MCF 10A (cell line): ENCODE measurements around the gene ITPKA. TPM values are rescaled to one million over a fixed set of nuclear protein-coding genes. Genes with fewer than 3 reads are reported as not detected.

ENCODE experiments used
- BruUV-seq: library from RNA; stranded (reverse); fragments of 400-500 nt; replicated peaks from 2 replicates; lab custom pipeline; 2021; lab: Mats Ljungman, UMichigan
- CTCF ChIA-PET: fragments of 300-600 bp; sonication (Branson Sonifier 250); formaldehyde crosslinking; extraction: SDS; loops from one replicate; lab custom pipeline; 2021; ENCODE audit warnings: antibody characterized with exemption, inconsistent platforms; lab: Yijun Ruan, JAX
- POLR2A ChIA-PET: fragments of 300-600, 350-650 bp; sonication (Branson Sonifier 250); formaldehyde crosslinking; extraction: SDS; loops from one replicate; lab custom pipeline; 2020; ENCODE audit warnings: antibody characterized with exemption, inconsistent platforms; lab: Yijun Ruan, JAX
- DNase-seq: peaks from one replicate; pipeline ENCODE4 v3.0.0-alpha.2; 2018; ENCODE audit not compliant: unreplicated experiment
- H3K27ac Mint-ChIP-seq: one replicate; pipeline ENCODE4 v1.8.0; 2022; ENCODE audit warnings: mild to moderate bottlenecking, low read depth, mixed read lengths; ENCODE audit not compliant: unreplicated experiment
- H3K27me3 Mint-ChIP-seq: one replicate; pipeline ENCODE4 v1.8.0; 2022; ENCODE audit warnings: mixed read lengths; ENCODE audit not compliant: insufficient read depth, unreplicated experiment
- H3K36me3 Mint-ChIP-seq: one replicate; pipeline ENCODE4 v1.8.0; 2022; ENCODE audit warnings: mild to moderate bottlenecking, moderate library complexity, mixed read lengths; ENCODE audit not compliant: insufficient read depth, unreplicated experiment
- H3K4me1 Mint-ChIP-seq: one replicate; pipeline ENCODE4 v1.8.0; 2022; ENCODE audit warnings: mixed read lengths; ENCODE audit not compliant: insufficient read depth, unreplicated experiment
- H3K4me3 Mint-ChIP-seq: one replicate; pipeline ENCODE4 v1.8.0; 2022; ENCODE audit warnings: mild to moderate bottlenecking, moderate library complexity, mixed read lengths; ENCODE audit not compliant: unreplicated experiment
- H3K9me3 Mint-ChIP-seq: one replicate; pipeline ENCODE4 v1.8.0; 2022; ENCODE audit warnings: mixed read lengths; ENCODE audit not compliant: unreplicated experiment
- intact Hi-C: fragments of 100-400 bp; cut with micrococcal nuclease; formaldehyde crosslinking; loops from 2 replicates; pipeline ENCODE4 v1.14.1; 2022
- total RNA-seq: library from RNA; stranded (reverse); gene quantifications from 2 replicates; pipeline ENCODE4 v1.2.3, GENCODE V29; 2022
- TF ChIP-seq, protein P1 (sequence below): fragments of 200-600 bp; IDR thresholded peaks from one replicate; pipeline ENCODE4 v1.8.0; 2022; ENCODE audit warnings: antibody characterized with exemption, mild to moderate bottlenecking; ENCODE audit not compliant: unreplicated experiment

Gene ITPKA
- total RNA-seq, 1 experiment from 2014 or later: 13.5 TPM

DNA sequence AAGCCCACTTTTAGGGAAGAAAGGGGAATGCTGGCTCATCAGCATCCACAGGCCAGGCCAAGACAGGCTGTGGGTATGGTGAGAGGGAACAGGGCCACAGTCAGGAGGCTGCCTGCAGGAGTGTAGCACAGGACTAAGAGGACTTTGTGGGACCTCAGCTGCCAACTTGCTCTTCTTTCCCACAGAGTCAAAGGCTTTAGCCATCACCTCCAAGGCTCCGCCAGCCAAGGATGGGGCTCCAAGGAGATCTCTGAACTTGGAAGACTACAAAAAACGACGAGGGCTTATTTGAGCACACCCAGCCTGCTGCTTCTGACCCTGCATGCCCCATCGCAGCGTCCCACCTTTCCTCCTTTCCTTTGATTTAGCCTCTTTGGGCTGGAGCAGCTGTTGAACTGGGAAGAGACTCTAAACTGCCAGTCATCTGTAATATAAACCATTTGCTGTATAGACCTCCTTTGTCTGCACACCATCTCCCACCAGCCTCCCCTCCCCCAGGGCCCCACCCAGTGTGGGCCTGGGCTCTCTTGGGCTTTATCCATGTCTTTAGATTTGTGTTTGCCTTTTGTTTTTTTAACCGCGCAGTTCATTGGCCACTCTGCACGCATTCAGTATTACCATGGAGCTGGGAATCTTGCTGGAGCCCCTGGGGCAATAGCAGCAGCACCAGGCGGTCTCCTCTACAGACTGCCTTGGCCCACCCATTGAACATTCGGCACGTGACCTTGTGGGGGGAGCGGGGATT lies 13.1 kb upstream of the ITPKA start:
- Mint-ChIP-seq H3K4me1 (peaks cover 23% of the 10 kb centered on the region), H3K27ac (no peak overlapping the region), H3K9me3 (no peaks in the 10 kb centered on the region), H3K4me3 (no peak overlapping the region), H3K36me3 (peaks cover 88% of the 10 kb centered on the region), H3K27me3 (no peaks in the 10 kb centered on the region)
- no peak for DNase-seq
- ChIA-PET POLR2A (no interaction called here), CTCF (interaction anchor here (0.8 to 1.0 kb wide), 3 partner anchors 15 to 44 kb away, joined by 3 to 6 read pairs (median 3); no protein-coding TSS in a partner anchor)
- BruUV-seq: no TSS peak
- TF ChIP-seq, protein P1, sequence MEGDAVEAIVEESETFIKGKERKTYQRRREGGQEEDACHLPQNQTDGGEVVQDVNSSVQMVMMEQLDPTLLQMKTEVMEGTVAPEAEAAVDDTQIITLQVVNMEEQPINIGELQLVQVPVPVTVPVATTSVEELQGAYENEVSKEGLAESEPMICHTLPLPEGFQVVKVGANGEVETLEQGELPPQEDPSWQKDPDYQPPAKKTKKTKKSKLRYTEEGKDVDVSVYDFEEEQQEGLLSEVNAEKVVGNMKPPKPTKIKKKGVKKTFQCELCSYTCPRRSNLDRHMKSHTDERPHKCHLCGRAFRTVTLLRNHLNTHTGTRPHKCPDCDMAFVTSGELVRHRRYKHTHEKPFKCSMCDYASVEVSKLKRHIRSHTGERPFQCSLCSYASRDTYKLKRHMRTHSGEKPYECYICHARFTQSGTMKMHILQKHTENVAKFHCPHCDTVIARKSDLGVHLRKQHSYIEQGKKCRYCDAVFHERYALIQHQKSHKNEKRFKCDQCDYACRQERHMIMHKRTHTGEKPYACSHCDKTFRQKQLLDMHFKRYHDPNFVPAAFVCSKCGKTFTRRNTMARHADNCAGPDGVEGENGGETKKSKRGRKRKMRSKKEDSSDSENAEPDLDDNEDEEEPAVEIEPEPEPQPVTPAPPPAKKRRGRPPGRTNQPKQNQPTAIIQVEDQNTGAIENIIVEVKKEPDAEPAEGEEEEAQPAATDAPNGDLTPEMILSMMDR: no peak
- intact Hi-C loops: no loop called here

DNA sequence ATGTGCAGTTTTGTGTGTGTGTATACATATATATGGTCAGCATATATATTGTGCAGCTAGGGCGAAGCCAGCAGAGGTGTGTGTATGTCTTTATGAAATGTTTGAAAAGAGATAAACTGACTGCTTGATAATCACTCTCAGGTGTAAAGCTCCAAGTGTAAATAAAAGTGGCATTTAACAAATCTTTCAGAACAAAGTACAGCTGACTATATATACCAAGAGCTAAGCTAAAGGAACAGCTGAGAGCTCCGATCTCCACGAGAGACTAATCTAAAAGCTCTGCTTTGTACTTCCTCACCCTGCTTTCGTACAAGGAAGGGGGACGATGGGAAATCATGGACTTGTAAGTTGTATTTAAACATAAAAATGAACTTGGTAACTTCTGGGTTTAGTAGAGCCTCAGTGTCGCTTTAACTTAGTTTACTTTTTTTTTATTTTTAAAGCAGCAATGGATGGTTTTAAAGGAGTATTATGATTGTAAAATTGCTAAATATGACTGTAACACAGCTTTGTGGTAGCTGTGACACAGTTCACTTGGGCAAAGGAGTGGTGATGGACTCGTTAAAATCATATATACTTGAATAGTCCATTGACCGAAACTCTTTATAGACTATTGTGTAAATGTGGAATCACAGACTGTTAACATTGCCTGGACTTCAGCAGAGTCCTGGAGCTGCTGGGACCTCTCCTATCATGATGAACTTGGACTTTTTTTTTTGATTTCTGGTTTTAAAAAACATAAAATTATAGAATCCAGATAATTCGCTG lies 11.4 kb upstream of the ITPKA start:
- Mint-ChIP-seq H3K36me3 (peaks cover 79% of the 10 kb centered on the region), H3K27me3 (no peaks in the 10 kb centered on the region), H3K27ac (no peak overlapping the region), H3K9me3 (no peaks in the 10 kb centered on the region), H3K4me1 (peaks cover 8% of the 10 kb centered on the region), H3K4me3 (no peak overlapping the region)
- ChIA-PET POLR2A (interaction anchor here (0.7 to 1.1 kb wide), 2 partner anchors 8 to 807 kb away, joined by 3 read pairs; no protein-coding TSS in a partner anchor), CTCF (interaction anchor here (1.3 kb wide), 1 partner anchor 17 kb away, joined by 9 read pairs; no protein-coding TSS in a partner anchor)
- TF ChIP-seq, protein P1: no peak
- no peak for DNase-seq
- intact Hi-C loops: no loop called here
- TSS peak; percentile 28 for BruUV-seq

DNA sequence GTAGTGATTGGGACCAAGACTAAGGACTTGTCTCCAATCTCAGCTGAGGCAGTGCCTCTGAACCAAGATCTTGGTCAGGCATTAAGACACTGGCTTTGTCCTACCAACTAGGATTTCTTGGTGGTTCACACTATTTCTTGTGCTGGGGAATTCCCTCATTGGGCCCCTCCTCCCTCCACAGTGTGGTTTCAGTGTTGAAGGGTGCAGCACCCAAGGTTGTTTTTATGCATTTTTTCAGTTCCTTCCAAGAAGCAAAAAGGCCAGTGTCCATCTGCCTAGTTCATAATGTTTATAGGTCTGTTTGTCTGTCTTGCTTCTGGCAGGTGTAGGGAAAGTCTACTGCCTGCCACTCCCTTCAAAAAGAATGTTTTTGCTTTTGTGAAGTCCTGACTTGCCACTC lies 10.6 kb upstream of the ITPKA start:
- ChIA-PET CTCF (interaction anchor here (0.6 to 1.3 kb wide), 3 partner anchors 17 to 916 kb away, joined by 3 to 9 read pairs (median 4); no protein-coding TSS in a partner anchor), POLR2A (no interaction called here)
- Mint-ChIP-seq H3K27me3 (no peaks in the 10 kb centered on the region), H3K4me3 (no peak overlapping the region), H3K27ac (peak overlapping the region; percentile 54), H3K36me3 (peaks cover 72% of the 10 kb centered on the region), H3K9me3 (no peaks in the 10 kb centered on the region), H3K4me1 (peaks cover 11% of the 10 kb centered on the region)
- no peak for DNase-seq
- TF ChIP-seq, protein P1: no peak
- no TSS peak for BruUV-seq
- intact Hi-C loops: no loop called here

DNA sequence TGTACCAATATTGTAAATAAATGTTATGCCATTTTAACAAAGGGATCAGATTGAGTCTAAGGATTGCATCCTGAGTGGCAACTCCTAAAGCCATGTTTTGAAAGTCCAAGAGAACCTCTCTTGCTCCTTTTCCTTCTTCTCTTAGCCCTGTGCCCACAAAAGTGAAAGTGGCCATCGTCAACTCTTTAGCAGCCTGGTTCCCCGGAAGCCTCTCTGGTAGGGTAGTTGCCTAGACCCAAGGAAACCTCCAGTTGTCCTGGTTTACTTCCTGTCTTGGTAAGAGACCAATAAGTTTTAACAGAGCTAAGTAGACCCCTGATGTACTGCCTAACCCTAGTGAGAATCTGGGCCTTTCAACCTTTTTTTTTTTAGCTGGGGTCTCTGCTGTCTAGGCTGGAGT lies 10.2 kb upstream of the ITPKA start:
- Mint-ChIP-seq H3K4me3 (no peak overlapping the region), H3K4me1 (peaks cover 11% of the 10 kb centered on the region), H3K9me3 (no peaks in the 10 kb centered on the region), H3K36me3 (peaks cover 68% of the 10 kb centered on the region), H3K27me3 (no peaks in the 10 kb centered on the region), H3K27ac (peak overlapping the region; percentile 54)
- no peak for DNase-seq
- intact Hi-C loops: no loop called here
- BruUV-seq: no TSS peak
- TF ChIP-seq, protein P1: no peak
- ChIA-PET POLR2A (no interaction called here), CTCF (interaction anchor here (0.6 to 1.0 kb wide), 4 partner anchors 18 to 916 kb away, joined by 3 to 4 read pairs (median 3); no protein-coding TSS in a partner anchor)
